ENCODE data around the gene PCGF3. TPM values are rescaled to one million over a fixed set of nuclear protein-coding genes. Genes with fewer than 3 reads are reported as not detected.

PCGF3 gene
- total RNA-seq, 1 experiment from 2014 or later: 83.9 TPM

- H3K4me1 ChIP-seq (ENCODE audit: insufficient read depth, low read length, poor library complexity, severe bottlenecking): no peaks in the 10 kb centered on the region
- ChIA-PET POLR2A (ENCODE audit: low non-redundant PET) (no interaction called here), CTCF (no interaction called here)
- DNase-seq (ENCODE audit: low spot score): no peak
- H3K9me3 ChIP-seq (ENCODE audit: low read depth, low read length, poor library complexity, severe bottlenecking): no peaks in the 10 kb centered on the region
- no TSS peak for BruUV-seq (replicated peaks)
- no peaks in the 10 kb centered on the region for H3K36me3 ChIP-seq (ENCODE audit: insufficient read depth, low read length, poor library complexity, severe bottlenecking)
- H3K4me3 ChIP-seq (ENCODE audit: low read depth, low read length, poor library complexity, severe bottlenecking): no peak overlapping the region
- TF ChIP-seq, protein P1, sequence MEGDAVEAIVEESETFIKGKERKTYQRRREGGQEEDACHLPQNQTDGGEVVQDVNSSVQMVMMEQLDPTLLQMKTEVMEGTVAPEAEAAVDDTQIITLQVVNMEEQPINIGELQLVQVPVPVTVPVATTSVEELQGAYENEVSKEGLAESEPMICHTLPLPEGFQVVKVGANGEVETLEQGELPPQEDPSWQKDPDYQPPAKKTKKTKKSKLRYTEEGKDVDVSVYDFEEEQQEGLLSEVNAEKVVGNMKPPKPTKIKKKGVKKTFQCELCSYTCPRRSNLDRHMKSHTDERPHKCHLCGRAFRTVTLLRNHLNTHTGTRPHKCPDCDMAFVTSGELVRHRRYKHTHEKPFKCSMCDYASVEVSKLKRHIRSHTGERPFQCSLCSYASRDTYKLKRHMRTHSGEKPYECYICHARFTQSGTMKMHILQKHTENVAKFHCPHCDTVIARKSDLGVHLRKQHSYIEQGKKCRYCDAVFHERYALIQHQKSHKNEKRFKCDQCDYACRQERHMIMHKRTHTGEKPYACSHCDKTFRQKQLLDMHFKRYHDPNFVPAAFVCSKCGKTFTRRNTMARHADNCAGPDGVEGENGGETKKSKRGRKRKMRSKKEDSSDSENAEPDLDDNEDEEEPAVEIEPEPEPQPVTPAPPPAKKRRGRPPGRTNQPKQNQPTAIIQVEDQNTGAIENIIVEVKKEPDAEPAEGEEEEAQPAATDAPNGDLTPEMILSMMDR (conservative IDR thresholded peaks at IDR 0.05; ENCODE audit: low read depth, low read length): no peak
- TF ChIP-seq EZH2 (IDR thresholded peaks at IDR 0.05; ENCODE audit: borderline replicate concordance, low read depth, low read length, poor library complexity, severe bottlenecking): no peak
- no peak overlapping the region for H3K27ac ChIP-seq (ENCODE audit: low read depth, low read length, poor library complexity, severe bottlenecking)
- H3K27me3 ChIP-seq (replicated peaks; ENCODE audit: insufficient read depth, low read depth, low read length, poor library complexity): no peaks in the 10 kb centered on the region
- intact Hi-C loops (cut with micrococcal nuclease; ENCODE audit: unreplicated experiment): no loop called here
Observed at GRCh38 chr4:815464-816146, 110.0 kb downstream of the PCGF3 start.

GRCh38 chr4:818106-818921, 112.7 kb downstream of the PCGF3 start:
- H3K27ac ChIP-seq (ENCODE audit: low read depth, low read length, poor library complexity, severe bottlenecking): no peak overlapping the region
- no peak for DNase-seq (ENCODE audit: low spot score)
- no TSS peak for BruUV-seq (replicated peaks)
- H3K27me3 ChIP-seq (replicated peaks; ENCODE audit: insufficient read depth, low read depth, low read length, poor library complexity): peaks cover 3% of the 10 kb centered on the region
- TF ChIP-seq EZH2 (IDR thresholded peaks at IDR 0.05; ENCODE audit: borderline replicate concordance, low read depth, low read length, poor library complexity, severe bottlenecking): no peak
- TF ChIP-seq, protein P1 (conservative IDR thresholded peaks at IDR 0.05; ENCODE audit: low read depth, low read length): no peak
- POLR2A ChIA-PET (ENCODE audit: low non-redundant PET): no interaction called here
- CTCF ChIA-PET: no interaction called here
- H3K36me3 ChIP-seq (ENCODE audit: insufficient read depth, low read length, poor library complexity, severe bottlenecking): no peaks in the 10 kb centered on the region
- no peak overlapping the region for H3K4me3 ChIP-seq (ENCODE audit: low read depth, low read length, poor library complexity, severe bottlenecking)
- H3K9me3 ChIP-seq (ENCODE audit: low read depth, low read length, poor library complexity, severe bottlenecking): no peaks in the 10 kb centered on the region
- H3K4me1 ChIP-seq (ENCODE audit: insufficient read depth, low read length, poor library complexity, severe bottlenecking): no peaks in the 10 kb centered on the region
- intact Hi-C loops (cut with micrococcal nuclease; ENCODE audit: unreplicated experiment): no loop called here

DNA sequence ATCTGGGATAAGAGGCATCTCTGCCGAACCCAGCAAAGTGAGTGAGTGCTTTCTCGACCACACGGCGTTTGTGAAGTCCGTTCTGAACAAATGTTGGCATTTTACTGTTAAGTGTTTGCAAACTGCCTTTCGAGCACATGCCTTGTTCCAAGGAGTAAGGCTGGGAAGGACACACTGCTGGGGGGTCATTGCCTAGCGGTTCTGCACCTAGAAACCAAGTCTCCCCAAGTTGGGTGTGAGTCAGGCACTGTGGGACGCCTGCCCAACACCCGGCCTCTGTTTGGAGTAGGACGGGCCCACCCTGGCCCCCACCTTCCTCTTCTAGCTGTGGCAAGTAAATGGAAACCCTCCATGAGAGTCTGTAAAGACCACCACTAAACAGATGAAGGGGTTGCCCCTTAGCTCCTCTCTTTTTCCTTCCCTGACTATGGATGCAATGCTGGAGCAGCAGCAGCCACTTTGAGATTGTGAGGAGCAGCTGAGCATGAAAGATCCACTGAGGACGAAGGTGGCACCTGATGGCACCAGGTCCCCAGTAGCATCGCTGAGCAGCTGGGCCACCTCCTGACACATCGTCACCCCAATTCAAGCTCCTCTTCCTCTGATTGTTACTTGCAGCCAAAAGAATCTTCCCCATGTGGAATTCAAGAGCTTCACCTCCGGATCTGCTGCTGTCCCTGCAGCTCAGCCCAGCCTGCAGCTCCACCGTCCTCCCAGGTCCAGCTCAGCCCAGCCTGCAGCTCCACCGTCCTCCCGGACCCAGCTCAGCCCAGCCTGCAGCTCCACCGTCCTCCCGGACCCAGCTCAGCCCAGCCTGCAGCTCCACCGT, 114.0 kb downstream of the PCGF3 start:
- Histone ChIP-seq H3K36me3 (ENCODE audit: insufficient read depth, low read length, poor library complexity, severe bottlenecking) (no peaks in the 10 kb centered on the region), H3K4me1 (ENCODE audit: insufficient read depth, low read length, poor library complexity, severe bottlenecking) (no peaks in the 10 kb centered on the region), H3K27me3 (replicated peaks; ENCODE audit: insufficient read depth, low read depth, low read length, poor library complexity) (peaks cover 5% of the 10 kb centered on the region), H3K27ac (ENCODE audit: low read depth, low read length, poor library complexity, severe bottlenecking) (no peak overlapping the region), H3K4me3 (ENCODE audit: low read depth, low read length, poor library complexity, severe bottlenecking) (no peak overlapping the region), H3K9me3 (ENCODE audit: low read depth, low read length, poor library complexity, severe bottlenecking) (no peaks in the 10 kb centered on the region)
- no TSS peak for BruUV-seq (replicated peaks)
- CTCF ChIA-PET: no interaction called here
- DNase-seq (ENCODE audit: low spot score): no peak
- POLR2A ChIA-PET (ENCODE audit: low non-redundant PET): no interaction called here
- intact Hi-C loops (cut with micrococcal nuclease; ENCODE audit: unreplicated experiment): no loop called here
- no peak for TF ChIP-seq EZH2 (IDR thresholded peaks at IDR 0.05; ENCODE audit: borderline replicate concordance, low read depth, low read length, poor library complexity, severe bottlenecking)
- TF ChIP-seq, protein P1 (conservative IDR thresholded peaks at IDR 0.05; ENCODE audit: low read depth, low read length): no peak

Measured in A673 (cell line).